ENCODE results near the gene CCDC74A.
"Not testable (repeated sequence)": the region's sequence is repeated elsewhere in the genome, so short reads cannot be mapped to it uniquely, and the experiment has no call there.

CCDC74A gene

GRCh38 chr2:131566371-131566770 is 38.7 kb downstream of the CCDC74A start:
- DNase-seq: no peak

GRCh38 chr2:131567891-131568290 is 40.2 kb downstream of the CCDC74A start:
- no peak for DNase-seq

- DNase-seq: not testable (repeated sequence)
Measured at GRCh38 chr2:131568401-131568800, 40.7 kb downstream of the CCDC74A start.

- no peak for DNase-seq
Measured at GRCh38 chr2:131572175-131572574, 44.5 kb downstream of the CCDC74A start.

- no peak for DNase-seq
Measured at GRCh38 chr2:131577812-131578211, 50.1 kb downstream of the CCDC74A start.

GRCh38 chr2:131580187-131580586 is 52.5 kb downstream of the CCDC74A start:
- no peak for DNase-seq

All from NCI-H524 (cell line).